Fibroblast of the aortic adventitia (primary cell): ENCODE data around the gene RAD51B. TPM values are rescaled to one million over a fixed set of nuclear protein-coding genes. Genes with fewer than 3 reads are reported as not detected.

ENCODE experiments used
- DNase-seq: peaks from one replicate; pipeline ENCODE4 v3.0.0-alpha.2; 2010; ENCODE audit warnings: low read depth
- H3K4me3 ChIP-seq: 2 replicates; pipeline ENCODE4 v1.5.1; 2011; ENCODE audit warnings: low read depth, mild to moderate bottlenecking, control low read depth, low read length, moderate library complexity
- total RNA-seq: library from RNA; depleted of rRNA; stranded (reverse); fragments of >200 nt; gene quantifications from 2 replicates; pipeline ENCODE4 v1.2.3, GENCODE V29; 2012; ENCODE audit warnings: low replicate concordance
- TF ChIP-seq, protein P1 (sequence below): IDR thresholded peaks from 2 replicates; pipeline ENCODE4 v1.5.1; 2011; ENCODE audit warnings: mild to moderate bottlenecking, low read length, control low read depth, inconsistent platforms; ENCODE audit not compliant: insufficient read depth

The RAD51B gene
- total RNA-seq, 1 donor: 28.7 TPM

DNA sequence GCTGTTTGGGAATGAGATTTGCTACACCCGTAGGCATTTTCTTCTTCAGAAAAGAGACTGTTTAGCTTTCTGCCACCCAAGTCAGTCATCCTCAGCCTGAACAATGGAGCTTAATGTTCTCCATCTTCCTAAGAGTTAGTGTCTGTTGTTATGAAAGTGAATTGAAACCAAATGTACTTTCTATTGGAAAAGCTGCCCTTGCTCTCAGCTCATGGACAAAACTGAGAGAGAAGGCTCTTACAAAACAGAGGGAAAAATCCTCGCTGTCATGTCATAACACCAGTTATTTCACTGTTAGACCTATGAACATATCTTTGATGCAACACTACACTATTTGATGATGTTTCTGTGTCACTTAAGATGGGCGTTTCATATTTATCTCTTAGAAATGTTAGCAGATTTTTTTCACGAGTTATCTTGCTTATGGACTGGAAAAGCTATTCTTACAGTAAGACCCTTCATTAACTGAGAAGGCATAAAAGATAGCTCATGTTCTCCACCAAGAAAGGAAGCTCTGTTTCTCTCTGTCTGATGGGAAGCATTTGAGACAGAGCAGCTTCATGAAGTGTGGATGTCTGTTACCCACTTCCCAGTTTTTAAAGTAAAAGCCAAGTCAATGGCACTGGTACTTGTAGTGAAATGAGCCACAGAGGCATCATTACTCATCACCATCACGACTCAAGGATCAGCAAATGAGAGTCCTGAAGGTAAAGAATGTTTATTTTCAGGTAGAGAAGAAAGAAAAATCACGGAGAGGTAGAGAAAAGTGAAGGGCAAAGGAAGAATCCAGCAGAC, 489.3 kb downstream of the RAD51B start:
- H3K4me3 ChIP-seq: no peak overlapping the region
- no peak for DNase-seq
- TF ChIP-seq, protein P1, sequence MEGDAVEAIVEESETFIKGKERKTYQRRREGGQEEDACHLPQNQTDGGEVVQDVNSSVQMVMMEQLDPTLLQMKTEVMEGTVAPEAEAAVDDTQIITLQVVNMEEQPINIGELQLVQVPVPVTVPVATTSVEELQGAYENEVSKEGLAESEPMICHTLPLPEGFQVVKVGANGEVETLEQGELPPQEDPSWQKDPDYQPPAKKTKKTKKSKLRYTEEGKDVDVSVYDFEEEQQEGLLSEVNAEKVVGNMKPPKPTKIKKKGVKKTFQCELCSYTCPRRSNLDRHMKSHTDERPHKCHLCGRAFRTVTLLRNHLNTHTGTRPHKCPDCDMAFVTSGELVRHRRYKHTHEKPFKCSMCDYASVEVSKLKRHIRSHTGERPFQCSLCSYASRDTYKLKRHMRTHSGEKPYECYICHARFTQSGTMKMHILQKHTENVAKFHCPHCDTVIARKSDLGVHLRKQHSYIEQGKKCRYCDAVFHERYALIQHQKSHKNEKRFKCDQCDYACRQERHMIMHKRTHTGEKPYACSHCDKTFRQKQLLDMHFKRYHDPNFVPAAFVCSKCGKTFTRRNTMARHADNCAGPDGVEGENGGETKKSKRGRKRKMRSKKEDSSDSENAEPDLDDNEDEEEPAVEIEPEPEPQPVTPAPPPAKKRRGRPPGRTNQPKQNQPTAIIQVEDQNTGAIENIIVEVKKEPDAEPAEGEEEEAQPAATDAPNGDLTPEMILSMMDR: no peak

DNA sequence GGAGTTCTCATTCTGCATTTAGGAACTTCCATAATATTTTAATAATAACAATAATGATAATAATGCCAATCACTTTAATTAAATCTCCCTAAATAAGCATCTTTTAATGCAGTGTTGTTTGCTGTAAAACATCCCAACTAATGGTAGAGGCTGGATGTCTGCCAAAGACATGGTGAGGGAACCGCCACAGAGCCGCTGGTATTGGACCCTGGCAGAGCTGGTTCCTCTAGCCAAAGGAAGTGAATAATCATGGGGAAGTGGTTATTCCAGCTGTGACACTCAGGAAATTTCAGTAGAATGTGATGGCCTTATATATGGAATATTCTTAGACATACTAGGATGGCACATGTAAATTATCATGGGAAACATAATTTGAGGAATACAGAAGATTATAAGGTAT, 490.0 kb downstream of the RAD51B start:
- DNase-seq: no peak
- TF ChIP-seq, protein P1: no peak
- H3K4me3 ChIP-seq: no peak overlapping the region

DNA sequence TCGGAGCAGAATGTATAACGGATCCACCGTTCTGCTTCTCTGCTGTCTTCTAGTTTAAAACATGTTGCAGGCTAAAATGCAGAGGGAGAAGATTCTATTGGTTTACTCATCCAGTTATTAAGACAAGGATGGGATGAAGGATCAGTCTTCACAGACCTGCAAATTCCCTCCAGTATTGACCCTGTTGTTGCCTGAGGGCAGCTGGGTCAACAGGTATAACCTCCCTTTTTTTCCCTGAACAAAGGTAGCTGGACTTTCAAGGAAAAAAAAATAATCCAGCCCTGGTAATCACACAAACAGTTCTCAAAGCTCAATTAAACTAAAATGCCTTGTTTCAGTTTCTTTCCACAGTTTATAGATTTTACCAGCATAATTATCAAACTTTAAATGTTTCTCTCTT, 492.7 kb downstream of the RAD51B start:
- no peak overlapping the region for H3K4me3 ChIP-seq
- no peak for DNase-seq
- TF ChIP-seq, protein P1: no peak

DNA sequence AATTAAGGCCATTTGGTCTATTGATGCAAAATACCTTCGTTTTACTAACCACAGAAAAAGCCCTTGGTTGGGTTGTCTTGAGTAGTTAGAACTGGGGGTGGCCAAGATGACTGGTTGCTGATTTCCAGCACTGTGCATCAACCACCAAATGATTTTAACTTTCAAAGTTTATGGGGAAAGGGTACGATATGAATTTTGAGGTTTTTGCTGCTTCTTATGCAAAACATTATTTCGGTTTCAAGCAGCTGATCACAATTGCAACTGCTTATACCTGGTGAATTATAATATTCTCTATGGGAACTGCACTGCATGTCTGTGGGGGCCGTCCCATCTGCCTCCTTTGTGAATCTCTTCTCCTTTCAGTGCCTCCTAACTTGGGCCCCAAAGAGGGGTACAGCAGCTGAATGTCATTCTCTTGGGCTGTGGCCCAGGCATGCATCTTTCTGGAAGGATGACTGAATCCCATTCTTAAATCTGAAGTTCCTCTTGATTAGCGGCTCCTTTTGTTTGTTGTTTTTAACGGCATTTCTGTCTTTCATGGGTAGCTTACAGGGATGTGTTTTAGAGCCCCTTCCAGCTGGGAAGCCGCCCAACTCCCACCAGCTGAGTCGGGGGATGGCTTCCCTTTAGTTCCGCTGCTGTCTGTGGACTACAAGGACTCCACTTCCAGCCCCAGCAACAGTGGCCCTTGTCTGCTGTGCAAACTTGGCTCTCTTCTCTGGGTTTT, 493.5 kb downstream of the RAD51B start:
- no peak for DNase-seq
- TF ChIP-seq, protein P1: no peak
- no peak overlapping the region for H3K4me3 ChIP-seq

DNA sequence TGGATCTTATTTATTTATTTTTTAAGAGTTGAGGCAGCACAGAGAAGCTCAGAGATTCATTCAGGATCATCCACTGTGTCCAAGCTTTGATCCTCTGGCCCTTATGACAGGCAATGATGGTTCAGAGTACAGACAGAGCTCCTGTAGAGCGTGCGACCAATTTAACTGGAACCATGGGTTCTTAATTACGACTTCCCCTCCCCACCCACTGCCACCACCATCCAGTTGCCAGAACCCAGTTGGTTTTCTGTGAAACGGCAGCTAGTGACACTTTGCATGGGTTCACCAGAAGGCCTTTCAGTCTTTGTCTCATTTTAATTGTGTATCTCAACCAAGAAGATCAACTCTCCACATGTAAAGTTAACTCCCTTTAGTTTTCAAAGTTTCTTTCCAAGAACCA, 495.1 kb downstream of the RAD51B start:
- H3K4me3 ChIP-seq: no peak overlapping the region
- TF ChIP-seq, protein P1: no peak
- no peak for DNase-seq

DNA sequence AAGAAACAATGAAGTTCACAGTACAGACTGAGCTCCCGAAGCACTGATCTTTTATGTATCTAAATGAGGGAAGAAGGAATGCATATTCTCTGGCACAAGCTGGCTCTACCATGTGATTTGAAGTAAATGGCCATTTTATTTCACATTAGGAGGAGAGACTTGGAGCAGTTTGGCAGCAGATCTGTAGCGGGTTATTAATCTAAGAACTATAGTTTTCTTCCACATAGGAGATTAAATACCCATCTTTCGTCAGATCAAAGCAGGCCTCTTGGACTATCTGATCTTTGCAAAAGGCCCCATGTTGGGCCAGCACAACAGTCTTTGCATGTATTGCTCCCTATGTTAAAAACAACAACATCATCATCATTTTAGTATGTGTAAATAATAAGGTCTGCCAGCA, 495.5 kb downstream of the RAD51B start:
- no peak for DNase-seq
- H3K4me3 ChIP-seq: no peak overlapping the region
- TF ChIP-seq, protein P1: no peak
